ENCODE data around the gene ABCA3.

ABCA3 gene

GRCh38 chr16:2229632-2230250 is 110.8 kb downstream of the ABCA3 start:
- no peak overlapping the region for H3K4me3 ChIP-seq (ENCODE audit: low read length)
- DNase-seq (ENCODE audit: low read depth, low spot score) = no peak

- no peak overlapping the region for H3K4me3 ChIP-seq (ENCODE audit: low read length)
- no peak for DNase-seq (ENCODE audit: low read depth, low spot score)
Measured at GRCh38 chr16:2229091-2229490, 111.4 kb downstream of the ABCA3 start.

- DNase-seq (ENCODE audit: low read depth, low spot score) = no peak
- H3K4me3 ChIP-seq (ENCODE audit: low read length) = no peak overlapping the region
Measured at GRCh38 chr16:2228161-2228824, 112.2 kb downstream of the ABCA3 start.

GRCh38 chr16:2226918-2227317 is 113.6 kb downstream of the ABCA3 start:
- no peak for DNase-seq (ENCODE audit: low read depth, low spot score)
- H3K4me3 ChIP-seq (ENCODE audit: low read length) = no peak overlapping the region

GRCh38 chr16:2226245-2226793 is 114.2 kb downstream of the ABCA3 start:
- no peak for DNase-seq (ENCODE audit: low read depth, low spot score)
- H3K4me3 ChIP-seq (ENCODE audit: low read length) = no peak overlapping the region
